ENCODE measurements around the gene LMNA. TPM values are rescaled to one million over a fixed set of nuclear protein-coding genes. Genes with fewer than 3 reads are reported as not detected.

Gene LMNA
- total and polyA plus RNA-seq, 2 donors (not counting 1 experiment from before 2014, with no cell fraction given), result 19.4 to 28.7 TPM

DNA sequence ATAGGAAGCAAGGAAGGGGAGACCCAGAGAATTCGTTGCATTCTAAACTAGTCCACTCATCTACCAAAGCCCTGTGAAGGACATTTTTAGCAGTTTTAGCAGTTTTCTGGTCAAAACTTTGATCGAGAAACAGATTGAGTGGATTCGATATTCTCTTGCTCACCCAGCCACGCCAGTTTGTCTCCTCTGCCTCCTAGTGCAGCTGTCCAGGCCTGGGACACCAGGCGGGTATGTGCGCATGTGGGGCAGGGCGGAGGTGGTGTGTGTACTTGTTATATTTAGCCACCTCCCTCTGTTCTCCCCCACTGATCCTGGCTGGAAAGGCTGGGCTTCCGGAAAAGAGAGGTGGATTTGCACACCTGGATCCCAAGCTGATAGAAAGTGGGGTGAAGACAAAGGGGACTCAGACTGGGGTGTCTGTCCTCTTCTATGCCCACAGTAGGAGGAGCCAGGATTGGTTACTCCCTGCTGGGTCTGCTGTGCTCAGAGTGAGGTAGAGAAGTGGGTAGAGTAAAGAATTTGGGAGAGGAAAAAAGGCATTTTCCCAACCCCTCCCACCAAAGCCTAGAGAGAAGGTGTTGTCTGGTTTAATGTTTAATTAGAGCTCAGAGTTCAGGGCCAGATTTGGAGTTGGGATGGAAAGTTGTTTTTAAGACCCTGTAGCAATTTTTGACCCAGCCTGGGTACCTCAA is 3.8 kb downstream of the LMNA start:
- Mint-ChIP-seq H3K9me3 (ENCODE audit: insufficient read depth) (no peaks in the 10 kb centered on the region), H3K4me3 (no peak overlapping the region), H3K4me1 (peaks cover 36% of the 10 kb centered on the region), H3K27ac (no peak overlapping the region), H3K27me3 (peaks cover 38% of the 10 kb centered on the region)
- Histone ChIP-seq H2AFZ (ENCODE audit: insufficient read depth, low read depth, low read length, poor library complexity, severe bottlenecking) (no peak overlapping the region), H3K79me2 (ENCODE audit: control insufficient read depth, insufficient read depth, low read length) (no peaks in the 10 kb centered on the region), H3K9ac (ENCODE audit: low read length) (no peak overlapping the region), H3K9me3 (ENCODE audit: control extremely low read depth in 1 of 3, control insufficient read depth in 2 of 3, insufficient read depth in 1 of 3, low read length in 2 of 3) (peaks cover 0 to 4% (median 0%) of the 10 kb centered on the region in 3 donors), H3K27ac (ENCODE audit: low read length in 2 of 2) (no peak overlapping the region), H3K4me2 (replicated peaks; ENCODE audit: low read depth, low read length, poor library complexity, severe bottlenecking) (no peak overlapping the region), H4K20me1 (ENCODE audit: control insufficient read depth, insufficient read depth, low read length, poor library complexity, severe bottlenecking) (no peaks in the 10 kb centered on the region), H3K36me3 (replicated peaks in 1 of 2; ENCODE audit: control extremely low read depth in 1 of 2, control insufficient read depth in 1 of 2, extremely low read depth in 1 of 2, insufficient read depth in 2 of 2, low read length in 1 of 2) (no peaks in the 10 kb centered on the region), H3K27me3 (replicated peaks in 1 of 4; ENCODE audit: control extremely low read depth in 1 of 4, control insufficient read depth in 3 of 4, insufficient read depth in 4 of 4, low read length in 3 of 4) (peaks cover 0 to 59% (median 18%) of the 10 kb centered on the region in 4 experiments), H3K4me1 (ENCODE audit: control insufficient read depth in 2 of 2, insufficient read depth in 2 of 2, low read length in 2 of 2) (peaks cover 22 to 24% of the 10 kb centered on the region in 2 donors), H3K4me3 (ENCODE audit: control extremely low read depth in 1 of 5, extremely low read depth in 1 of 5, insufficient read depth in 1 of 5, low read depth in 2 of 5, low read length in 4 of 5) (no peak overlapping the region)
- ChIA-PET CTCF (interaction anchor here (0.7 to 28.7 kb wide), 3 partner anchors 11 to 106 kb away, joined by 3 to 970 read pairs (median 89); no protein-coding TSS in a partner anchor), POLR2A (no interaction called here)
- TF ChIP-seq, protein P1, sequence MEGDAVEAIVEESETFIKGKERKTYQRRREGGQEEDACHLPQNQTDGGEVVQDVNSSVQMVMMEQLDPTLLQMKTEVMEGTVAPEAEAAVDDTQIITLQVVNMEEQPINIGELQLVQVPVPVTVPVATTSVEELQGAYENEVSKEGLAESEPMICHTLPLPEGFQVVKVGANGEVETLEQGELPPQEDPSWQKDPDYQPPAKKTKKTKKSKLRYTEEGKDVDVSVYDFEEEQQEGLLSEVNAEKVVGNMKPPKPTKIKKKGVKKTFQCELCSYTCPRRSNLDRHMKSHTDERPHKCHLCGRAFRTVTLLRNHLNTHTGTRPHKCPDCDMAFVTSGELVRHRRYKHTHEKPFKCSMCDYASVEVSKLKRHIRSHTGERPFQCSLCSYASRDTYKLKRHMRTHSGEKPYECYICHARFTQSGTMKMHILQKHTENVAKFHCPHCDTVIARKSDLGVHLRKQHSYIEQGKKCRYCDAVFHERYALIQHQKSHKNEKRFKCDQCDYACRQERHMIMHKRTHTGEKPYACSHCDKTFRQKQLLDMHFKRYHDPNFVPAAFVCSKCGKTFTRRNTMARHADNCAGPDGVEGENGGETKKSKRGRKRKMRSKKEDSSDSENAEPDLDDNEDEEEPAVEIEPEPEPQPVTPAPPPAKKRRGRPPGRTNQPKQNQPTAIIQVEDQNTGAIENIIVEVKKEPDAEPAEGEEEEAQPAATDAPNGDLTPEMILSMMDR (IDR thresholded peaks at IDR 0.05), result no peak
- TF ChIP-seq EZH2 (IDR thresholded peaks at IDR 0.05; ENCODE audit: borderline replicate concordance, insufficient read depth, low read depth, low read length, poor library complexity, severe bottlenecking), result no peak
- intact Hi-C loops (cut with micrococcal nuclease), result no loop called here
- WGBS (ENCODE audit: insufficient coverage), result 92% methylated on average over 5 of the region's 8 CpGs
- DNase-seq (no peak), ATAC-seq (ENCODE audit: low read depth) (no peak)
